GM19035 (cell line): ENCODE data around the gene SPATA3.

Experiments
- ATAC-seq: cut with Tn5 transposase; IDR thresholded peaks from one replicate; pipeline ENCODE4 v1.9.1; 2021; ENCODE audit not compliant: unreplicated experiment

SPATA3 gene

GRCh38 chr2:230995821-230996220 lies at the start of gene SPATA3:
SPATA3 (plus strand) TSS chr2:230996121; CDS start chr2:230996234, 113 bp downstream.
- ATAC-seq, result no peak

DNA sequence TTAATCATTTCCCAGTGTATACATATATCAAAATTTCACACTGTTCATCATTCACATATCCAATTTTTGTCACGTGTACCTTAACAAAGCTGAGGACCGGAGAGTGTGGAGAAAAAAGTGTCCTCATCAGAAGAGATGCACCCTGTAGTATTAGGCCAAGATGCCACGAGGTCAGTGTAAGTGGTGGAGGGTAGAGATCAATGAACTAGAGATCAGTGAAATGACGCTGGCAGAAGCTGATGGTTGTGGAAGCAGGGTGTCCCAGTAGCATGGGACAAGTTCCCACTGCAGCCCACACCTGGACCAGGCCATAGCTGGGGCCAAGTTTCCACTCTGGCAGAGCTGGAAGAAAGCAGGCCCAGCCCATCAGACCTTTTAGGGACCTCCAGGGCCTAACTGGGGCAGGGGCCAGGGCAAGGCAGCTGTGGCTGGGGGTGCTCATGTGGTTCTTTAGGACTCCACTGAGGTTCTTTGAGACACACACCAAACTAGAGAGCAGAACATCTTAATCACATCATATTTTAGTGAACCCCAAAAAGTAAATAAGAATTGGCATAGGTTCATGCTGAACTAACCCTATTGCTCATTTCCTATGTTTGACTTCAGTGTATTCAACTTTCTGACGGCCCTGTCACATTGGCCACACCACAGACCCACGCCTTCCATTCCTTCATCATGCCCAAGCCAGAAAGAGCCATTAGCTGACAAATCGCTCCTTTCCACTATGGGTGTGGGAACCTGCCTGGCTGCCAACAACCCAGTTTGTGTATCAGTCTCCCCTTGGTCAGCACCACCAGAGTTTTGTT lies 49.3 kb upstream of the SPATA3 start:
- ATAC-seq, result no peak

DNA sequence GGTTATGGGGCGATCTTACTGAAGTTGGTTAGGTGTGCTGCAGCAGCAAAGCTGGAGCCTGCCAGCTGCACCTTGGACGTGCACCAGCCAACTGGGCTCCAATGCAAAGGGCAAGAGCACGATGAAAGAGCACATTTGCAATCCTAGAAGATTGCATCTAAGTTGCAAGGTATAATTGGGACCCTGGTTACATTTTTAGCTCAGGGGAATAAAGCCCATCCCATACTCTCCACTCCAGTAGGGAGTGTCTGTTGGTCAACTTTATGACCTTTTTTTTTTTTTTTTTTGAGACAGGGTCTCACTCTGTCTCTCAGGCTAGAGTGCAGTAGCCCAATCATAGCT lies 48.7 kb upstream of the SPATA3 start:
- no peak for ATAC-seq

- ATAC-seq, result no peak
These were observed 48.0 kb upstream of the SPATA3 start for GRCh38 chr2:230947908-230948365.

DNA sequence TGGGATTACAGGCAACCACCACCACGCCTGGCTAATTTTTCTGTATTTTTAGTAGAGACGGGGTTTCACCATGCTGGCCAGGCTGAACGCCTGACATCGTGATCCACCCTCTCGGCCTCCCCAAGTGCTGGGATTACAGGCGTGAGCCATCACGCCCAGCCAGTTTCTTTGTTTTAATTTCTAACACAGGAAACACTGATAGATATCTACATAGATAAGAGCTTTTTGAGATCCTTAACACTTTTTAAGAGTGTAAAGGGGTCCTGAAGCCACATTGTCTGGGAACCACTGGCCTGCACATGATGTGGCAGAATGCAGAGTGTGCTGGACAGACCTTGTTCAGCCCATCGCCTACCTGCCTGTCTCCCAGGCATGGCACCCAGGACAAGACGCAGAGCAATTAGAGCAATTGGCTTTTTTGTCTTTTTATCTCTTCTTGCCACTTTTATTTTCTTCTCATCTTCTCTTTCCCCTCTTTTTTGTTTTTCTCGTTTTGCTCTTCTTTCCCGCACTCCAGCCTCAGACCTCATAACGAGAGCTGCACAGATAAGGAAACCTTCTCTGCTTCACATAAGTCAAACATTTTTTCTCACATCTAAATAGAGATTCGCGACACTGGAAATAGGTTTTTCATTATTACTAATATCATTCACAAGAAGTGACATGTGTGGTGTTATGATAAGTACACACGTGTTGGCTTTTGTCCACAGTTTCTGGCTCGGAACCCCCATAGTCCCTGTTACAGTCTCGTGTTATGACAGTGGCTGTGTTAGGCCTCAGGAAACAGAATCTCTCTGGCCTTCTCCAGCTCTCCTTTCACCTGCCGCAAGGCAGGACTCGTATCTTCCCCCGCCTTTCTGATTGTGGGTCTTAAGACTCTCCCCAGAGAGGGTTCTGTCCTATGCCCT lies 45.7 kb upstream of the SPATA3 start:
- ATAC-seq, result peak; percentile 61

- no peak for ATAC-seq
These were observed 45.0 kb upstream of the SPATA3 start for GRCh38 chr2:230950874-230951339.

DNA sequence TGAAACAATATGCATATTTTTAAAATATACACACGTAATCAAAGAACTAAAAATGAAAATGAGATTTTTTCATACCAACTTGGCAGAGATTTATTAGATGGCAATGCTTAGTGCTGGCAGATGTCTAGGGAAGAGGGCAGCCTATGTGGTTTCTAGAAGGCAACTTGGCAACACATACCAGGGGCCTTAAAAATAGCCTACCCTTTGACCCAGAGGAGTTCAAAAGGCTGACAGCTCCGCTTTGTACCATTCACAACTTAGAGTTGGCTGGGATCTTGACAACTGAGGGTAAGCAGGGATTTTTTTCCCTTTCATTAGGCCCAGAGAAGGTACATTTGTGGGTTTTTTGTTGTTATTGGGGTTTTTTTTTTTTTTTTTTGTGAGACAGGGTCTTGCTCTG lies 44.5 kb upstream of the SPATA3 start:
- no peak for ATAC-seq

DNA sequence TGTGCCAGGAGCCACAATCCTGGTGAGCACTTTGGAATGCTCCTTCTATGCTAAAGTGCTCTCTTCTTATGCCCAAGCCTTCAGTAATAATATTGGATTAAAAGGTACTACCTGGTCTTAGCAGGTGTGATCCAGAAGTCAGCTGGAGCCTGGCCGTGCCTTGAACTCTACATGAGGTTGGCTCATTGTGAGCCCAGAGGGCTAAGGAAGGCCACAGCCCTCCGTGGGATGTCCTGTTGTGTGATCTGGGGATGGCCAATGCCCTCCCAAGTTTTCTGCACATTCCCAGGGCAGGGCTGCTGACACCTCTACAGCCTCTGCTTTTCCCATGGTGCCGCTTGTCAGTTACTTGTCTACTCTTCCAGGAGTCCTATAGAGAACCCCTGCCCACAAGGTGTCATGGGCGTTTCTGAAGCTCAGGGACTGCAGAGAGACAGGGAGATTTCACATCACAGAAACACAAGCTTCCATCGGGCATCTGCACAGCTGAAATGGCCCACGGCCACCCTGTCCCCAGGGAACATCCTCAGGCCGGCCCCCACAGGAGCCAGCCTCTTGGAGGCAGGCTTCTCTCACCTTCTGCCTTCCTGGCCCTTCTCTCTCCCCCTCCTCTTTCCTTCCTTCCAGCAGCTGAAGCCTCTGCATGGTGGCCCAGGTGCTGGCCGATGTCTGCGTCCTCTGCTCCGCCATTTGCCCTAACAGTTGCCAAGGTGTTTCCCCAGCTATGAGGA lies 43.5 kb upstream of the SPATA3 start:
- ATAC-seq, result no peak

DNA sequence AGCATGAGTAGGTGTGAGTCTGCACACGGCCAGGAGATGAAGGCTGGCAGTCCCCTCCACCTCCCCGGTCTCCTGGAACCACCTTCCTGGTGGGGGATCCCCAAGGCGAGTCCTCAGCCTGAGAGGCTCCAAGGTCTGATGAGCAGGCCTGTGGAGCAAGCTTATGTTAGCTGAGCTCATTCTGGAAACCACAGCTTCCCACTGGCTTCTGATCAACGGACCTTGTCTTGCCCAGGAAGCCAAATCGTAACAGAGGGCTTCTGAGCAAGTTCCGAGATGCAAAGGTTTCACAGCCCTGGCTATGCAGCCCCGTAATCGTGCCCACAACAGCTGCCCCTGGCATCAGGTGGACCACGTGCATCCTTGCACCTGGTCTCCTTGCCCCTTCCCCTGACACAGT lies 42.1 kb upstream of the SPATA3 start:
- ATAC-seq, result no peak

DNA sequence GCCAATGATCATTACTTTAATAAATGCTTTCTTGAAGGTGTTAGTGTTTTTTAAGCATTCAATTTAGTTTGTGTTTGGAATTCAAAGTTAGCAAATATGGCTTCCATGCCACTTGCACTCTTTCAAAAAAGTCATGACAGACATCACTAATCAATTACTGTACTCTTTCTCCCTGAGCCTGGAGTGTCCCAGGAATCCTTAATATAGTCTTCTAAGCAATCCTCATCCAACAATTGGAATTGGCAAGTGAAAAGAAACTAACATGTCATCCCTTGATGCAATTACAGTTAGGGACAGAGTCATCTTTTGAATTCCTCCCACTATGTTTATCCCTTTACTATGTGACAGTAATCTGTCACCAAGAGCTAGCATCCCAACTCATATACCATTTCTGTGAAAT lies 41.2 kb upstream of the SPATA3 start:
- no peak for ATAC-seq

- no peak for ATAC-seq
These were observed 40.7 kb upstream of the SPATA3 start for GRCh38 chr2:230955163-230955737.

DNA sequence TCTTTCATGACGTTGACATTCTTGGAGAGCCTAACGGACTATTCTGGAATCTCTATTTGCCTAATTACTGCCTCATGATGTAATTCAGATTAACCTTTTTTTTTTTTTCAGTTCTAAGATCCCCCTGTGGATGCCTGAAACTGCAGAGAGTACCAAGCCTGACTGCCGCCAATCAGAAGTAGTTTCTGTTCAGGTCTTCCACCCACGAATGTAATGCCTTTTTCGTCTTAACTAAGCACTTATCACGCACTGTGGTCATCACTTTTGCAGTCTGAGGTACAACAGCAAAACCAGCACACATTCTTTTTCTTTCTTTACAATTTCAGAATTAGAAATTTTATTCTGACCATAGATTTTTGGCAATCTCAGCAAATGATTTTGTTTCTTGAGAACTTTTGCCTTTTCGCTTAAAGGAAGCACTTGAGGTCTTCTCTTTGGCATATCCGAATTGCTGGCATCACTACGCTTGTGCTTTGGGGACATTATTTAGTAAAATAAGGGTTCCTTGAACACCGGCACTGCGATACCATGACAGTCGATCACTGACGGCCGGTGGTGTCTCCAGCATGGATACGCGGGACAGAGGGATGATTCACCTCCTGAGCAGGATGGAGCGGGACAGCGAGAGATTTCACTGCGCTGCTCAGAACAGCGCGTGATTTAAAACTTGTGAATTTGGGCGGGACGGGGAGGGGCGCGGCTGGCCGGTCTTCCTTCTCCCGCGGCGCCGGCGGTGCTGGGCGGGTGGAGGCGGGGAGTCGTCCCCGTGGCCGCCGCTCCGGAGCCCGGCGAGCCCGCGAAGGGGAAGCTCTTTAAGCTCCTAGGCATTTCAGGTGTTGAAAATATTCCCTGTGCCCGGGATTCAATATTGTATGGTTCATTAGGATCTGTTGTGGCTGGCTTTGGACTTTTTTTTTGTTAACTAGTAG lies 38.8 kb upstream of the SPATA3 start:
- ATAC-seq, result peak; percentile 79

GRCh38 chr2:230957756-230958391 lies 38.0 kb upstream of the SPATA3 start:
- ATAC-seq, result no peak

GRCh38 chr2:230958820-230959756 lies 36.8 kb upstream of the SPATA3 start:
- no peak for ATAC-seq

DNA sequence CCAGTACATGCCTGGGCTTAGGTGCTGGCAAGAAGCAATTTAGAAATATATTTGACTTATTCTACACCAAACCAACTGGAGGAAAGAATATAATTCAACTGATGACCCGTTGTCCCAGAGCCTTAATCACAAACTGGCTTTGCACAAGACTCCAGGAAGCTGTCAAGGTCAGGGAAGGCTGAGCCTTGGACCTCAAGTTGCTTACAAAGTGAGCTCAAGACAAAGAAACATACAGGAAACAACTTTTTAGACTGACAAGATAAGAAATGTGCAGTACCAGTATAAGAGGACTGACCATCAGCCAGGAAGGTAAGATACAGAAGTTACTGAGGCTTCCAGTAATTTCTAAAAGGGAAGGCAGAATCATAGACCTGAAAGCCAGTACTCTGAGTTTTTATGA lies 35.9 kb upstream of the SPATA3 start:
- ATAC-seq, result no peak

DNA sequence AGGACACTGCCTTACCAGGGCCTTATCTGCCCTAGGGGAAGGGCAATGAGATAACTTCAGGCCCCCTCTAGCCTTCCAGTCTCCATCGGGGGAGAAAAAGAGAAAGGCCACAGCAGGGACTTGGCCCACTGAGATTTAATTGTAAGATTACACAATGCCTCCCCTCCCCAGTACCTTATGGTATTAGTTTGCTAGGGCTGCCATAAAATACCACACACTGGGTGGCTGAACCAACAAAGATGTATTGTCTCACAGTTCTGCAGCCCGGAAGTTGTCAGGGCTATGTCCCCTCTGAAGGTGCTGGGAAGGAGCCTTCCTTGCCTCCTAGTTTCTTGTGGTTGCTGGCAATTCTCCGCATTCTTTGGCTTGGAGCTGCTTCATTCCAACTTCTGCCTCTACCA lies 34.8 kb upstream of the SPATA3 start:
- ATAC-seq, result no peak

DNA sequence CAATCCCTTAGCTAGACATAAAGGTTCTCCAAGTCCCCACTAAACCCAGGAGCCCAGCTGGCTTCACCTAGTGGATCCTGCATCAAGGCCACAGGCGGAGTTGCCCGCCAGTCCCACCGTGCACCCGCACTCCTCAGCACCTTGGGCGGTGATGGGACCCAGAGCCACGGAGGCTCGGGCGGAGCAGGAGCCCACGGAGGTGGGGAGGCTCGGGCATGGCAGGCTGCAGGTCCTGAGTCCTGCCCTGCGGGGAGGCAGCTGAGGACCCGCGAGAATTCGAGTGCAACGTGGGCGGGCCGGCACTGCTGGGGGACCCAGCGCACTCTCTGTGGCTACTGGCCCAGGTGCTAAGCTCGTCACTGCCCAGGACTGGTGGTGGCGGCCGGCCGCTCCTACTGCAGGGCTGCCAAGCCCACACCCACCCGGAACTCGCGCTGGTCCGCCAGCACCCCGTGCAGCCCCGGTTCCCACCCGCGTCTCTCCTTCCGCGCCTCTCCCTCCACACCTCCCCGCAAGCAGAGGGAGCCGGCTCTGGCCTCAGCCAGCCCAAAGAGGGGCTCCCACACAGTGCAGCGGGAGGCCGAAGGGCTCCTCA lies 31.7 kb upstream of the SPATA3 start:
- no peak for ATAC-seq

DNA sequence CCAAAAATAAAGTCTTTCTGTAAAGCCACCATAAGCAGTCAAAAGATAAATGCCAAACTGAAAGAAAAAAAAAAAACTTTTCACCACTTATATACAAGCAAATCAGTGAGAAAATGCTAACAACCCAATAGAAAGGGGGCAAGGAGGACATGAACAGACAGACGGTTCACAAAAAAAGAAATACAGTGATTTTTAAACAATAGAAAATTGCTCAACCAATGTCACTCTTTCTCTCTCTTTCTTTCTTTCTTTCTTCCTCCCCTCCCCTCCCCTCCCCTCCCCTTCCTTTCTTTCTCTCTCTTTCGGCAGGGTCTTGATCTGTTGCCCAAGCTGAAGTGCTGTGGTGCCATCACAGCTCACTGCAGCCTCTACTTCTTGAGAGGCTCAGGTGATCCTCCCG lies 28.8 kb upstream of the SPATA3 start:
- ATAC-seq, result no peak
